Uterus (tissue), 2 donors: ENCODE data around the gene ASMTL.

Source experiments
- POLR2A ChIP-seq, 2 donors: fragments of 450-650 bp; IDR thresholded peaks; one replicate each; pipeline ENCODE4 v1.6.1; 2016; ENCODE audit warnings: antibody characterized with exemption in 2 of 2, mild to moderate bottlenecking in 1 of 2, moderate library complexity in 1 of 2
- TF ChIP-seq, protein P1 (sequence below), 4 experiments: fragments of 200-600 bp in 2 of 4; fragments of 450-650 bp in 2 of 4; sonication (generic) in 2 of 4; IDR thresholded peaks; one replicate each; pipeline ENCODE4 v1.5.1; 2016 to 2019; ENCODE audit warnings: antibody characterized with exemption in 4 of 4, mild to moderate bottlenecking in 2 of 4, moderate library complexity in 1 of 4

DNA sequence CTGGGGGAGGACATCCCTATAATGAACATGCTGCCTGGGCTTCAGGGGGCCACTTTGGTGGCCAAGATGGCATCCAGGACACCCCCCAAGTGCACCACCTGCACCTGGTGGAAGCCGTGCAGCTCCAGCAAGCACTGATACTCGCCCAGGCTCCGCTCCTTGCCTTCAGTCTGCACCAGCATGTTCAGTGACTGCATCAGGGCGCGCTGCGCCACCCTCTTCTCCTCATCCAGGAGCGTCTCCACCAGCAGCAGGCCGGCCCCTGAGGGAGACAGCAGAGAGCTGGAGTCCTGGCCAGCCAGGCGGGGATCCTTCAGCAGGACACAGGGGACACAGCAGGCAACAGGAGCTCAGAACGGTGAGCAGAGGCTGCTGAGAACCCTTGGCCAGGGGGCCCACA, 49.5 kb downstream of the ASMTL start:
- no peak for TF ChIP-seq POLR2A (IDR thresholded peaks at IDR 0.05)
- TF ChIP-seq, protein P1, sequence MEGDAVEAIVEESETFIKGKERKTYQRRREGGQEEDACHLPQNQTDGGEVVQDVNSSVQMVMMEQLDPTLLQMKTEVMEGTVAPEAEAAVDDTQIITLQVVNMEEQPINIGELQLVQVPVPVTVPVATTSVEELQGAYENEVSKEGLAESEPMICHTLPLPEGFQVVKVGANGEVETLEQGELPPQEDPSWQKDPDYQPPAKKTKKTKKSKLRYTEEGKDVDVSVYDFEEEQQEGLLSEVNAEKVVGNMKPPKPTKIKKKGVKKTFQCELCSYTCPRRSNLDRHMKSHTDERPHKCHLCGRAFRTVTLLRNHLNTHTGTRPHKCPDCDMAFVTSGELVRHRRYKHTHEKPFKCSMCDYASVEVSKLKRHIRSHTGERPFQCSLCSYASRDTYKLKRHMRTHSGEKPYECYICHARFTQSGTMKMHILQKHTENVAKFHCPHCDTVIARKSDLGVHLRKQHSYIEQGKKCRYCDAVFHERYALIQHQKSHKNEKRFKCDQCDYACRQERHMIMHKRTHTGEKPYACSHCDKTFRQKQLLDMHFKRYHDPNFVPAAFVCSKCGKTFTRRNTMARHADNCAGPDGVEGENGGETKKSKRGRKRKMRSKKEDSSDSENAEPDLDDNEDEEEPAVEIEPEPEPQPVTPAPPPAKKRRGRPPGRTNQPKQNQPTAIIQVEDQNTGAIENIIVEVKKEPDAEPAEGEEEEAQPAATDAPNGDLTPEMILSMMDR (IDR thresholded peaks at IDR 0.05): no peak
